ENCODE data around the gene MXRA7. TPM values are rescaled to one million over a fixed set of nuclear protein-coding genes. Genes with fewer than 3 reads are reported as not detected.

Gene MXRA7
- total RNA-seq, 4 donors from 2014 or later, result 31.0 to 633 (median 52.5) TPM

DNA sequence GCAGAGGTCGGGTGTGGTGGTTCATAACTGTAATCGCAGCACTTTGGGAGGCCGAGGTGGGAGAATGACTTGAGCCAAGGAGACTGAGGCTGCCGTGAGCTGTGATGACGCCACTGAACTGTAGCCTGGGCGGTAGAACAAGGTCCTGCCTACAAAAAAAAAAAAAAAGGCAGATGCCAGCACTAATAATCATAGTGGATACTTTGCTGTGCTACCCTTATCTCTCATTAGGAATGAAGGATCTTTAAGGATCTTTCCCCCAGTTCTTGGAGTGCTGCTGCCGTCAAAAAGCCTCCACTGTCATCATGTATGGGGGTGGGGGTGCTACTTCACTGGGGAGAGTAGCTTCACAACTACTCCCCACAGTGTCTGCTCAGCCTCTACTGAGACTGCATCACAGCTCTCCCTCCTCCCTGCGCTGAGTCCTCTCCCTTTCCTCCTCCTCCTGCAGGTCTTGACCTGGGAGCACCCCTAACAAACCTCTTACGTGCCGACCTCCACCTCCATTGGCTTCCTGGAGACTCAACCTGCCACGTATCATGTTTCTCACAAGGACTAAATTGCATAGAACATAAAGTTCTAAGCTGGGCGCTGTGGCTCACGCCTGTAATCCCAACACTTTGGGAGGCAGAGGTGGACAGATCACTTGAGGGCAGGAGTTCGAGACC is 42.8 kb downstream of the MXRA7 start:
- H3K9me3 ChIP-seq, result no peaks in the 10 kb centered on the region
- no peak overlapping the region for H3K4me3 ChIP-seq
- no peak for TF ChIP-seq EP300 (IDR thresholded peaks at IDR 0.05; ENCODE audit: low read depth)
- TF ChIP-seq, protein P1, sequence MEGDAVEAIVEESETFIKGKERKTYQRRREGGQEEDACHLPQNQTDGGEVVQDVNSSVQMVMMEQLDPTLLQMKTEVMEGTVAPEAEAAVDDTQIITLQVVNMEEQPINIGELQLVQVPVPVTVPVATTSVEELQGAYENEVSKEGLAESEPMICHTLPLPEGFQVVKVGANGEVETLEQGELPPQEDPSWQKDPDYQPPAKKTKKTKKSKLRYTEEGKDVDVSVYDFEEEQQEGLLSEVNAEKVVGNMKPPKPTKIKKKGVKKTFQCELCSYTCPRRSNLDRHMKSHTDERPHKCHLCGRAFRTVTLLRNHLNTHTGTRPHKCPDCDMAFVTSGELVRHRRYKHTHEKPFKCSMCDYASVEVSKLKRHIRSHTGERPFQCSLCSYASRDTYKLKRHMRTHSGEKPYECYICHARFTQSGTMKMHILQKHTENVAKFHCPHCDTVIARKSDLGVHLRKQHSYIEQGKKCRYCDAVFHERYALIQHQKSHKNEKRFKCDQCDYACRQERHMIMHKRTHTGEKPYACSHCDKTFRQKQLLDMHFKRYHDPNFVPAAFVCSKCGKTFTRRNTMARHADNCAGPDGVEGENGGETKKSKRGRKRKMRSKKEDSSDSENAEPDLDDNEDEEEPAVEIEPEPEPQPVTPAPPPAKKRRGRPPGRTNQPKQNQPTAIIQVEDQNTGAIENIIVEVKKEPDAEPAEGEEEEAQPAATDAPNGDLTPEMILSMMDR (IDR thresholded peaks at IDR 0.05), result no peak
- TF ChIP-seq POLR2AphosphoS5 (IDR thresholded peaks at IDR 0.05), result no peak
- no peak for TF ChIP-seq POLR2A (IDR thresholded peaks at IDR 0.05)
- intact Hi-C loops (cut with DNase I; ENCODE audit: low total_unique reads), result no loop called here
- H3K4me1 ChIP-seq, result peaks cover 5 to 26% (median 21%) of the 10 kb centered on the region in 4 donors
- H3K36me3 ChIP-seq, result no peaks in the 10 kb centered on the region
- in situ Hi-C loops (cut with MboI; ENCODE audit: low pct_ligation_motif_present in 1 of 4, low pct_unique_long_range_greater_than_20kb in 1 of 4, low sequenced_read_pairs in 3 of 4), result no loop called here
- DNase-seq, result no peak
- 76 to 78% methylated on average over 10 to 14 of the region's 14 CpGs for WGBS, 2 donors (ENCODE audit: low coverage in 1 of 2)
- no peak overlapping the region for H3K27ac ChIP-seq
- no peaks in the 10 kb centered on the region for H3K27me3 ChIP-seq

DNA sequence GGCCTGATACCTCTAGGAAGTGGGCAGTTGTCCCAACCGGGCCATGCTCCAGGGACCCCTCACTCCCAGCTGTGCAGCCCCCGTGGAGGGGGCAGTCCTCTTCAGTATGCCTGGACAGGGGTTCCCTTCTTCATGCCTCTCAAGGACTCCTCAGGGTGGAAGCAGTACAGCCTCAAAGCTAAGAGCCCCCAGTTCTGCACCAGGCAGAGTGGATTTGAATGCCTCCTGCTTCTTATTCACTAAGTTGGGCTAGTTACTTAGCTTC is 43.3 kb downstream of the MXRA7 start:
- in situ Hi-C loops (cut with MboI; ENCODE audit: low pct_ligation_motif_present in 1 of 4, low pct_unique_long_range_greater_than_20kb in 1 of 4, low sequenced_read_pairs in 3 of 4), result no loop called here

DNA sequence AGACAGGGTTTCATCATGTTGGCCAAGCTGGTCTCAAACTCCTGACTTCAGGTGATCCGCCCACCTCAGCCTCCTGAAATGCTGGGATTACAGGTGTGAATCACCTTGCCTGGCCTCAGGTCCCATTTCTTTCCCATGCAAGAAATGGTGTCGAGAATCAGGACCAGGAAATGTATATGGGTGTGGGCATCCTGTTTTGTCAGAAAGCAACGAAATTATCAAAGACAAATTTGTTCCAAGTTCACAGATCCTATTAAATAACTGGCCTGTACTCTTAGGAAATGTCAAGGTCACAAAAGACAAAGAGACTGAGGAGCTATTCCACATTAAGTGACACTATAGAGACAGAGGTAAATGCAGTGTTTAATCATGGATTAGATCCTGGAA is 50.1 kb downstream of the MXRA7 start:
- DNase-seq, result no peak
- 10 to 45% methylated on average over 2 to 3 of the region's 3 CpGs for WGBS, 2 donors (ENCODE audit: low coverage in 1 of 2)
- Histone ChIP-seq H3K4me1 (peaks cover 0 to 45% (median 26%) of the 10 kb centered on the region in 4 donors), H3K4me3 (no peak overlapping the region), H3K27ac (peak overlapping the region; percentile 76 to 86 (median 80)), H3K9me3 (no peaks in the 10 kb centered on the region), H3K36me3 (no peaks in the 10 kb centered on the region), H3K27me3 (no peaks in the 10 kb centered on the region)
- intact Hi-C loops (cut with DNase I; ENCODE audit: low total_unique reads) (no loop called here), in situ Hi-C loops (cut with MboI; ENCODE audit: low pct_ligation_motif_present in 1 of 4, low pct_unique_long_range_greater_than_20kb in 1 of 4, low sequenced_read_pairs in 3 of 4) (no loop called here)
- no peak for TF ChIP-seq POLR2AphosphoS5 (IDR thresholded peaks at IDR 0.05)
- no peak for TF ChIP-seq POLR2A (IDR thresholded peaks at IDR 0.05)
- no peak for TF ChIP-seq EP300 (IDR thresholded peaks at IDR 0.05; ENCODE audit: low read depth)

More for the DNA sequence above, 43.3 kb downstream of the MXRA7 start:
- H3K27me3 ChIP-seq, result no peaks in the 10 kb centered on the region
- H3K27ac ChIP-seq, result no peak overlapping the region
- WGBS, 2 donors (ENCODE audit: low coverage in 1 of 2), result 82% methylated on average over 2 of the region's 2 CpGs; no CpG with 5 or more reads in 1 of the 2 donors
- intact Hi-C loops (cut with DNase I; ENCODE audit: low total_unique reads), result no loop called here
- H3K4me1 ChIP-seq, result peaks cover 5 to 21% (median 16%) of the 10 kb centered on the region in 4 donors
- H3K9me3 ChIP-seq, result no peaks in the 10 kb centered on the region
- H3K36me3 ChIP-seq, result no peaks in the 10 kb centered on the region
- H3K4me3 ChIP-seq, result no peak overlapping the region
- no peak for DNase-seq
- TF ChIP-seq POLR2A (IDR thresholded peaks at IDR 0.05) (no peak), EP300 (IDR thresholded peaks at IDR 0.05; ENCODE audit: low read depth) (no peak), POLR2AphosphoS5 (IDR thresholded peaks at IDR 0.05) (no peak)
- TF ChIP-seq, protein P1 (IDR thresholded peaks at IDR 0.05), result no peak

DNA sequence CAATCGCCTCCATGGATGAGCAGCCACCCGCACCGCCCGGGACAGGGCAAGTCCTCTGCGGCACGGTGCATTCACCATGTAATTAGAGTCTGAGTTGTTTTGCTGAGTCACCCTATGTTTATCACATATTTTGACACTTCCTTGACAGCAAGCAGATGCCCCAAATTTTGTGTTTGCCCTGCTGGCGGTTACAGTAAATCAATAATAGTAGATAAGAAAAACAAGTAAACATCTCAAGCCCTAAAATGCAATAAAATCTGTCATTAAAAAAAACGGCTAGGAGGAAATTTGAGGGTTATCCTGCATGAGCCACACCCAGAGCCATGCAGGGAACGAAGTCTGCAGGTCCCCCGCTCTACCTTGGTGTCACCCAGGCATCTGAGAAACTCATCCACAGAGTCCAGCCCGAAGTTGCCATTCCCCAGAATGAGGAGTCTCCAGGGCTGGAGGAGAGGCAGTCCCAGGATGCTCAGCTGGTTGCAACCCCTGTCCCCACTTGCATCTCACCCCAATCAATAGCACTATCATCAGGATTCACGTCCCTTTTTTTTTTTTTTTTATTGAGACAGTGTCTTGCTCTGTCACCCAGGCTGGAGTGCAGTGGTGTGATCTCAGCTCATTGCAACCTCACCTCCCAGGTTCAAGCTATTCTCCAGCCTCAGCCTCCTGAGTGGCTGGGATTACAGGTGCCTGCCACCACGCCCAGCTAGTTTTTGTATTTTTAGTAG is 50.7 kb downstream of the MXRA7 start:
- 22 to 23% methylated on average over 10 to 13 of the region's 13 CpGs for WGBS, 2 donors (ENCODE audit: low coverage in 1 of 2)
- no peaks in the 10 kb centered on the region for H3K36me3 ChIP-seq
- TF ChIP-seq, protein P1 (IDR thresholded peaks at IDR 0.05), result no peak
- TF ChIP-seq POLR2AphosphoS5 (IDR thresholded peaks at IDR 0.05) (peak; percentile 49 to 61 (median 58)), EP300 (IDR thresholded peaks at IDR 0.05; ENCODE audit: low read depth) (peak; percentile 57), POLR2A (IDR thresholded peaks at IDR 0.05) (peak; percentile 37)
- peak; percentile 76 for DNase-seq
- H3K9me3 ChIP-seq, result no peaks in the 10 kb centered on the region
- in situ Hi-C loops (cut with MboI; ENCODE audit: low pct_ligation_motif_present in 1 of 4, low pct_unique_long_range_greater_than_20kb in 1 of 4, low sequenced_read_pairs in 3 of 4) (no loop called here), intact Hi-C loops (cut with DNase I; ENCODE audit: low total_unique reads) (no loop called here)
- no peak overlapping the region for H3K4me3 ChIP-seq
- H3K4me1 ChIP-seq, result peaks cover 0 to 45% (median 26%) of the 10 kb centered on the region in 4 donors
- H3K27me3 ChIP-seq, result no peaks in the 10 kb centered on the region
- peak overlapping the region; percentile 76 to 86 (median 80) for H3K27ac ChIP-seq

Data from transverse colon (tissue), 4 donors.